Measurements from ENCODE around the gene SPPL3.

DNA sequence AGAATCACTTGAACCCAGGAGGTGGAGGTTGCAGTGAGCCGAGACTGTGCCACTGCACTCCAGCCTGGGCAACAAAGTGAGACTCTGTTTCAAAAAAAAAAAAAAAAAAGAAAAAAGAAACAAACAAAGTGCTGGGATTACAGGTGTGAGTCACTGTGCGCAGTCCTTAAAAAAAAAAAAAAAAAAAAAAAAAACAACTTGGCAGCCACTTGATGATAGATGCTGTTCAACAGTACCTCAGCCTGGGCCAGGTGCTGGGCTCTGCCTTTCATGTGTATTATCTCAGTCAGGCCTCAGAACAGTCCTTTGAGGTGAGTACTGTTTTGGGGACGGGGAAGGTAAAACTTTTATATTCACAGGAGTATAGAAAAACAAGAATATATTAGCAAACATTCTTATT, 169.0 kb downstream of the SPPL3 start:
- TF ChIP-seq, protein P1, sequence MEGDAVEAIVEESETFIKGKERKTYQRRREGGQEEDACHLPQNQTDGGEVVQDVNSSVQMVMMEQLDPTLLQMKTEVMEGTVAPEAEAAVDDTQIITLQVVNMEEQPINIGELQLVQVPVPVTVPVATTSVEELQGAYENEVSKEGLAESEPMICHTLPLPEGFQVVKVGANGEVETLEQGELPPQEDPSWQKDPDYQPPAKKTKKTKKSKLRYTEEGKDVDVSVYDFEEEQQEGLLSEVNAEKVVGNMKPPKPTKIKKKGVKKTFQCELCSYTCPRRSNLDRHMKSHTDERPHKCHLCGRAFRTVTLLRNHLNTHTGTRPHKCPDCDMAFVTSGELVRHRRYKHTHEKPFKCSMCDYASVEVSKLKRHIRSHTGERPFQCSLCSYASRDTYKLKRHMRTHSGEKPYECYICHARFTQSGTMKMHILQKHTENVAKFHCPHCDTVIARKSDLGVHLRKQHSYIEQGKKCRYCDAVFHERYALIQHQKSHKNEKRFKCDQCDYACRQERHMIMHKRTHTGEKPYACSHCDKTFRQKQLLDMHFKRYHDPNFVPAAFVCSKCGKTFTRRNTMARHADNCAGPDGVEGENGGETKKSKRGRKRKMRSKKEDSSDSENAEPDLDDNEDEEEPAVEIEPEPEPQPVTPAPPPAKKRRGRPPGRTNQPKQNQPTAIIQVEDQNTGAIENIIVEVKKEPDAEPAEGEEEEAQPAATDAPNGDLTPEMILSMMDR (IDR thresholded peaks at IDR 0.05) = no peak
- no peak for TF ChIP-seq POLR2AphosphoS5 (IDR thresholded peaks at IDR 0.05; ENCODE audit: low read depth, low read length)
- TF ChIP-seq SIN3A (IDR thresholded peaks at IDR 0.05; ENCODE audit: borderline replicate concordance, insufficient read depth, low read depth, low read length) = no peak
